Measurements from ENCODE around the gene SYTL2. TPM values are rescaled to one million over a fixed set of nuclear protein-coding genes. Genes with fewer than 3 reads are reported as not detected.
A peak's percentile ranks its signal among the peaks of the same experiment; 100 is the strongest.

SYTL2 gene
- total RNA-seq, 2 donors from 2014 or later: 168 to 170 TPM

- Histone ChIP-seq H3K27ac (peak overlapping the region; percentile 4), H3K9me3 (no peaks in the 10 kb centered on the region), H3K27me3 (no peaks in the 10 kb centered on the region), H3K4me3 (peak overlapping the region; percentile 76), H3K9ac (ENCODE audit: low read depth in 2 of 2, low read length in 2 of 2) (peak overlapping the region in 1 of 2 donors; percentile 97), H3K36me3 (no peaks in the 10 kb centered on the region), H3K4me1 (peaks cover 7% of the 10 kb centered on the region)
- intact Hi-C loops (cut with DNase I): no loop called here
- DNase-seq: no peak
- TF ChIP-seq CTCF (IDR thresholded peaks at IDR 0.05): no peak
Observed at GRCh38 chr11:85809191-85809590, 1.8 kb downstream of the SYTL2 start.

GRCh38 chr11:85806876-85807275 is 4.1 kb downstream of the SYTL2 start:
- H3K27ac ChIP-seq: no peak overlapping the region

DNA sequence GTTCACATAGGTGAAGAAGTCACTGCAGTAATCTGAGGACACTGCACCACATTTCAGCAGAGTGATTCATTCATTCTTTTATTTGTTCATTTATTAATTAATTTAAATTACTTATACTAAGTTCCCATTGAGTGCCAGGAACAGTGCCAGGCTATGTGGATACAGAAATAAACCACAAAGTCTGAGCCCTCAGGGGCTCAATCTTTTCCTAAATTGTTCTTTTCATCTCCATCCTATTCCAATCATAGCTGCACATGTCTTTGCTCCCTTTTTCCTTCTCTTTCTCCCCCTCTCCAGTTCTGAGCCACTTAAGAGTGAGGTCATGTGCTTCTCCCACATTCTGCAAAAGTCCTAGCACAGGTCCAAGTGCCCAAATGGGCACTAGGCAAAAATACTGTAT is 4.9 kb downstream of the SYTL2 start:
- intact Hi-C loops (cut with DNase I): no loop called here
- no peak overlapping the region for H3K4me3 ChIP-seq

More at GRCh38 chr11:85806876-85807275, 4.1 kb downstream of the SYTL2 start:
- Histone ChIP-seq H3K9ac (ENCODE audit: low read depth in 2 of 2, low read length in 2 of 2) (no peak overlapping the region), H3K4me1 (peaks cover 6% of the 10 kb centered on the region), H3K27me3 (no peaks in the 10 kb centered on the region), H3K9me3 (no peaks in the 10 kb centered on the region), H3K4me3 (no peak overlapping the region), H3K36me3 (no peaks in the 10 kb centered on the region)
- no peak for TF ChIP-seq CTCF (IDR thresholded peaks at IDR 0.05)
- intact Hi-C loops (cut with DNase I): no loop called here
- no peak for DNase-seq

GRCh38 chr11:85805387-85805786 is 5.6 kb downstream of the SYTL2 start:
- intact Hi-C loops (cut with DNase I): no loop called here
- no peak for TF ChIP-seq CTCF (IDR thresholded peaks at IDR 0.05)
- Histone ChIP-seq H3K27ac (no peak overlapping the region), H3K36me3 (no peaks in the 10 kb centered on the region), H3K4me1 (peaks cover 2% of the 10 kb centered on the region), H3K9me3 (no peaks in the 10 kb centered on the region), H3K4me3 (no peak overlapping the region), H3K9ac (ENCODE audit: low read depth in 2 of 2, low read length in 2 of 2) (no peak overlapping the region), H3K27me3 (no peaks in the 10 kb centered on the region)
- no peak for DNase-seq

More for the DNA sequence above, 4.9 kb downstream of the SYTL2 start:
- Histone ChIP-seq H3K9ac (ENCODE audit: low read depth in 2 of 2, low read length in 2 of 2) (no peak overlapping the region), H3K27ac (no peak overlapping the region), H3K36me3 (no peaks in the 10 kb centered on the region), H3K9me3 (no peaks in the 10 kb centered on the region), H3K4me1 (no peaks in the 10 kb centered on the region), H3K27me3 (no peaks in the 10 kb centered on the region)
- no peak for DNase-seq
- no peak for TF ChIP-seq CTCF (IDR thresholded peaks at IDR 0.05)

DNA sequence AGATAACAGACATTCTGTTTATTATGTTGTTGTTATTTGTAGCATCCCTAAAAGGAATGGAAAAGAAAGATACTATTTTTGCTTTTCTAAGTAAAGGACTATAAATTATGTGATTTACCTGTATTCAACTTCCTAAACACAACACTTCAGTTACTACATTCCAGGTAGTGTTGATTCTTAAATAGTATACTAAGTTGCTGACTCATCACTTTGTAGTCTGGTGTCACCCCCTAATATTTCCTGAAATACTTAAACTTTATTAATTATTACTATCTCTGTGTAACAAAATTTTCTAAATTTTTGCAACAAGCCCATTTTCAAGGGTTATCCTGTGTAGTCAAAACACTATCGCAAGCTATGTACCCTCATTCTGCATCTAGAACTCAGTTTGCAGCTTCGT is 7.0 kb downstream of the SYTL2 start:
- H3K27me3 ChIP-seq: no peaks in the 10 kb centered on the region
- TF ChIP-seq CTCF (IDR thresholded peaks at IDR 0.05): no peak
- DNase-seq: no peak
- no peak overlapping the region for H3K4me3 ChIP-seq
- no peaks in the 10 kb centered on the region for H3K9me3 ChIP-seq
- H3K9ac ChIP-seq (ENCODE audit: low read depth in 2 of 2, low read length in 2 of 2): no peak overlapping the region
- intact Hi-C loops (cut with DNase I): no loop called here
- H3K36me3 ChIP-seq: no peaks in the 10 kb centered on the region
- H3K4me1 ChIP-seq: peaks cover 6% of the 10 kb centered on the region
- no peak overlapping the region for H3K27ac ChIP-seq

DNA sequence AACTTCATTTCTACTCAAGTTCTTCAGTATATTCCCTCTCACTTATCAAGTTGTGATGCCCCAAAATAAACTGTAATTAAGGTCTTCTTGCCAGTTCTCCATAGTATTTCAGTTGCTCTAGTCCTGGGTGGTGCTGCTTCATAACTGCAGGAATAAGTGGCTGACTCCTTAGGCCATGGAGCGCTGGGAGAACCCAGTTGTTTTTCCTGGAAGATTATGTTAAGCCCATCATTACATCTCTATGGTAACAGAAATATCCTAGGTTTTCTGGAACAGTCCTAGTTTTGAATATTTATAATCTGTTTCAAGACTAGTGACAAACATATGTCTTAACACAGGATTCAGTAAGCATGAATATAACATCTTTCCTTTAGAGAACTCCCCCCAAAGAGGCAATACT is 7.6 kb downstream of the SYTL2 start:
- intact Hi-C loops (cut with DNase I): no loop called here
- Histone ChIP-seq H3K9ac (ENCODE audit: low read depth in 2 of 2, low read length in 2 of 2) (no peak overlapping the region), H3K36me3 (no peaks in the 10 kb centered on the region), H3K27me3 (no peaks in the 10 kb centered on the region), H3K4me3 (no peak overlapping the region), H3K4me1 (peaks cover 6% of the 10 kb centered on the region), H3K27ac (no peak overlapping the region), H3K9me3 (no peaks in the 10 kb centered on the region)
- no peak for TF ChIP-seq CTCF (IDR thresholded peaks at IDR 0.05)
- DNase-seq: no peak

Data from colonic mucosa (tissue), 4 donors.